Colon (tissue), 2 donors: ENCODE data around the gene ERGIC1.
"Not testable (repeated sequence)": the region's sequence is repeated elsewhere in the genome, so short reads cannot be mapped to it uniquely, and the experiment has no call there.

Experiments
- FAIRE-seq: peaks from 2 replicates; lab custom pipeline; 2012; peaks lifted over from hg19 to GRCh38; lab: Jason Lieb, UNC
- donor health status: control.
- donor health status: control.

ERGIC1 gene, protein sequence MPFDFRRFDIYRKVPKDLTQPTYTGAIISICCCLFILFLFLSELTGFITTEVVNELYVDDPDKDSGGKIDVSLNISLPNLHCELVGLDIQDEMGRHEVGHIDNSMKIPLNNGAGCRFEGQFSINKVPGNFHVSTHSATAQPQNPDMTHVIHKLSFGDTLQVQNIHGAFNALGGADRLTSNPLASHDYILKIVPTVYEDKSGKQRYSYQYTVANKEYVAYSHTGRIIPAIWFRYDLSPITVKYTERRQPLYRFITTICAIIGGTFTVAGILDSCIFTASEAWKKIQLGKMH

DNA sequence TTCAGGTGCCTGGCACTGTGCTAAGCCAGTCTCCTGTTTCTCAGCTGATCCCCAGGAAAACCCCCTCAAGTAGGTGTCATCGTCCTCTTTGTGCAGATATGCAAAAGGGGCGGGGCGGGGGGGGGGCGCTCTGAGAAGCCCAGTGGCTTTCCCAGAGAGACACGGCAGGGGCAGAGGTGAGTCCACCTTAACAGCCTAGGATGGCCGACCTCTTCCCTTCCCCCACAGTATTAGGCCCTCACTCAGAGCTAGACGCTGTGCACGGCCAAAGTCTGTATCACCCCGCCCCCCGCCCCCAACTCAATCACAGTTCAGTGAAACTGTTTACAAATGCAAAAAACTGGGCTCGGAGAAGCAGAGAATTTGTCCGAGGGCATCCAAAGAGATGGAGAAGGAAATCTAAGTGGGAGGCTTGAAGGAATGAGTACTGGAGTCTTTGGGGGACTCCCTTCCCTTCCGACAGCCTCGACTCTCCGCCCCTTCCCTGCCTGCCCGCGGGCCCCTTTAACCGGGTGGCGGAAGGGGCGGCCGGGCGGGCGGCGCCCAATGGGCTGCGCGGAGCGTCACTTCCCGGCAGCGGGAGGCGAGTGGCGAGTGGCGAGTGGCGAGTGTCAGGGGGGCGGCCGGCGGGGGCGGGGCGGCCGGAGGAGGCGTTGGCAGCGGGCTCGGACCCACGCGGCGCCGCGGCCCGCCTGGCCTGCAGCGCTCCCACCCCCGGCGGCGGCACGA, at the start of gene ERGIC1:
Gene ERGIC1, plus strand, starts transcription at position 566 of the 729 bp plus-strand sequence. Its CDS starts 163 bp downstream, at position 729.
- no peak for FAIRE-seq

DNA sequence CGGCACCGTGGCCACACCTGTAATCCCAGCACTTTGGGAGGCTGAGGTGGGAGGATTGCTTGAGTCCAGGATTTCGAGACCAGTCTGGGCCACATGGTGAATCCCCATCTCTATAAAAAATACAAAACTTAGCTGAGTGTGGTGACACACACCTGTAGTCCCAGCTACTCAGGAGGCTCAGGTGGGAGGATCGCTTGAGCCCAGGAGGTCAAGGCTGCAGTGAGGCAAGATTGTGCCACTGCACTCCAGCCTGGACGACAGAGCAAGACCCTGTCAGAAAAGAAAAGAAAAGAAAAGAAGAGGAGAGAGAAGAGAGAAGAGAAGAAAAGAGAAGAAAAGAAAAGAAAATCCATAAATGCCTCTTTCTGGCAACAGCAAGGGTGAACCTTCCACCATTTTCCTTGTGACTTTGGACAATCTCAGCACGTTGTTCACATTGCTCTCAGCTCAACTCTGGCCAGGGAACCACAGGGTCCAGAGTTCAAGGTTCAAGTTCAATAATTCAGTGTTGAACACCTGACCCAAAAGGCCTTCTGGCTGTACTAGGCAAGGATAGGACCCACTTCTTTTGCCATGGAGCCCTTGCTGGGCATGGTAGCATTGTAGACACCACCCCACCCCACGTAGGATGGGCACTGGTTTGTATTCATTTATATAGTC, 48.5 kb upstream of the ERGIC1 start:
- no peak for FAIRE-seq

DNA sequence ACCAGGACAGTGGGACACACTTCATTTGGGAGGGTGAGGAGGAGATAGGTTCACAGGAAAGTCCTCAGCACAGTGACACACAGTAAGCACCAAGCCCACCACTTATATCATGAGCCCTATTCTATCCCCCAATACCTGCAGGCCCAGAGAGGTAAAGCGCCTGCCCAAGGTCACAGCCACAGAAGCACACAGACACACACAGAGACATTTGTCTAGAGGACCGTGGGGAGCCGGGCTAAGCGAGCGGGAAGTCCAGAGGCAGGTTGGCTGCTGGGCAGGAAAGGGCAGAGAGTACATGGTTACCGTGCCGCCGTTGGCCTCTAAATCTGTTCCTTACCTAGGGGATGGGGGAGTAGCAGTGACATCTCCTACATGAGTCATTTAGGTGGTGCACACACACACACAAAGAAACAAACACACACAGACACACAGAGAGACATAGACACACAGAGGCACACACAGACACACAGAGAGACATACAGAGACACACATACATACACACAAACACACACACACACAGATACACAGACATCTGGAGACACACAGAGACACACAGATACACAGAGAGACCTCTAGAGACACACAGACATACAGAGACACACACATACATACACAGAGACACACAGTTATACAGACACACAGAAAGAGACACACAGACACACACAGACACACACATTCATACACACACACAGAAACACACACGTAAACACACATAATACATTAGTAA, 47.2 kb upstream of the ERGIC1 start:
- no peak for FAIRE-seq

DNA sequence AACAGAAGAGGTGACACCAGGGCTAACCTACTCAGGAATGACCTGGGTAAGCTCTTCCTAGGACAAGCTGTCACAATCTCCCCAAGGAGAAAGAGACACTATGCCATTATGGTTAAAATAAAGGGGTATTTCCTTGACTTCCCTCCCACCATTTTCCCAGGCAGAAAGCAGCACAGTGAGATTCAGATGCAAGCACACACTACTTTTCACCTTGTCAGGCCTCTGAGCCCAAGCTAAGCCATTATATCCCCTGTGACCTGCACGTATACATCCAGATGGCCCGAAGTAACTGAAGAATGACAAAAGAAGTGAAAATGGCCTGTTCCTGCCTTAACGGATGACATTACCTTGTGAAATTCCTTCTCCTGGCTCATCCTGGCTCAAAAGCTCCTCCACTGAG, 46.5 kb upstream of the ERGIC1 start:
- FAIRE-seq = not testable (repeated sequence)

DNA sequence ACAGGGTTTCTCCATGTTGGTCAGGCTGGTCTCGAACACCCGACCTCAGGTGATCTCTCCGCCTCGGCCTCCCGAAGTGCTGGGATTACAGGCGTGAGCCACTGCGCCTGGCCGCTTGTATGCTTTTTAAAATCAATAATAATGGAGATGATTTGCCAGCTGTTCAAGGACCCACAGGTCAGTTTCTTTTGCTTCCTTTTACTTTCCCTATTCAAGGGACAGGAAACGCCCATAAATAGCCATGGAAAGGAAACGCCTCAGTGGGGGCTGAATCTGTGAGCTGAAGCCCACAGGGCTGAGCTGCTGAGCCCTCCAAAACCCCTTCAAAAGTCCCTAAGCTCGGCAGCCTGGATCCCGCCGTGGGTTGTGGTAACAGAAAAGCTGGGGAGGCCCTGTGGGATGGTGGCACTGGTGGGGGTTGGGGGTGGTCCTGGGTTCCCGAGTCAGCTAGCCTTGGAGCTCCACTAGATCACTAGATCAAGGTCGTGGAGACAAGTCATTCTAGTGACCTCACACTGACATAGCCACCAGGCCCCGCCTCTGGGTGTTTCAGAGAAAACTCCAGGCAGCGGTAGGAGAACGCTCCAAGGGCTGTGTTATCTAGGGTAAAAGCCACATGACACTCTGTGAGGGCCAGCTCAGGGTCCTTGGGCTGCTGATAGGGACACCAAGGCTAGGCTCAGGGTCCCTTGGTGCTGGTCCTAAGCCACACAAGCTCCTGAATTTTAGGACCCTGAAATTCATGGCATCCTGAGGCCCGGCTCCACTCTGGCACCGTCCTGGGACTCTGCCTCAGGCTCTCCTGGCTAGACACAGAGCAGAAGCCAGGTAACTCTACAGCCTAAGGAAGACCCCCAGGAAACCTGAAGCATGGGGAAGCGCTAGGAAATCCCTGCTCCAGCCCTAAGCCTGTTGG, 45.0 kb upstream of the ERGIC1 start:
- no peak for FAIRE-seq

DNA sequence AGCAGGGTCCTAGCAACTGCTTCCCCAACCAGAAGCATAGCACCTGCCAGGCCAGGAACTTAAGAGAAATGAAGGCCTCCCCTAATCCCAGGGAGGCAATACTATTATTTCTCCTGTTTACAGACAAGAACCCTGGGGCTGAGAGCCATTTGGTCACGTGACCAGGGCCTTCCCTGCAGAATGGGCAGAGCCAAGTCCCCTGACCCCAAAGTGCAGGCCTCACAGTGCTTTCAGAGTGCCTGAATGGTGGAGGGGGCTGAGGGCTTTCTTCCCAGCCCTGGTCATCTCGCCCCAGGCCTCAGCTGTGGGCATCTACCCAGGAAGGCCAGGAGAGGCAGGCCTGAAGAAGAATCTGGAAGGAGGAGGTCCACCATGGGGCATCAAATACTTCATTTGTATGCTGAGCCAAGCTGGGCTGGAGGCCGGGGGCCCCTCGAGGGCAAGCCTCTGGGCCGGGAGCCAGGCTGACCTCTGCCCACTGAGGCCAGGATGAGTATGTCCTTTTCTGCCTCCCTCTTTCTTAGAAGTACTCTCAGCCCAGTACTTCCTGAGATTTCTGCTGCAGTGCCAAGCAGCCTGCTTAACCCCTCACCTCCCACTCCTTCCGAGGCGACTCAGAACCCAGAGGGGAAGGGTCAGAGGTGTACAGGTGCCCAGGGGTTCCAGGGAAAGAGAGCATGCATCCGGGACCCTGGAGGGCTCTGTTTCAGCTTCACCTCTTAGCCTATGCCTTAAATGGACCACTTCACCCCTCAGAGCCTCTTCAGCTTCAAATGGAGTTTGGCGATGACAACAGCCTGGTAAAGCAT, 44.2 kb upstream of the ERGIC1 start:
- no peak for FAIRE-seq

DNA sequence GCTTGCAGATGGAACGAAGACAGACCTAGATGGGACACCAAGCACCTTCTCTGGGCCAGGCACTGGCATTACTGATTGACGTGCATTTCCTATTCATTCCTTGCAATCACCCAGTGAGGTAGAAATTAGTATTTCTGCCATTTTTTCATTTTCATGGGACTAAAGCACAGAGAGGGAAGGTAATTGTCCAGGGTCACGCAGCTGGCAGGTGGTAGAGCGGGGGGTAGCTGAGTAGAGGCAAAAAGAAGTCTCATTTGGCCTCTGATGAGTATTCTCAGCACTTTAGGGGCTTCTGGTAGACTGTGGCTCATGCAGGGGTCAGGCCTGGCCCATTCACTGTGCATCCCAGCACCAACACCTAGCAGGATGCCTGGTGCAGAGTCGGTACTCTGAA, 43.6 kb upstream of the ERGIC1 start:
- FAIRE-seq = no peak

DNA sequence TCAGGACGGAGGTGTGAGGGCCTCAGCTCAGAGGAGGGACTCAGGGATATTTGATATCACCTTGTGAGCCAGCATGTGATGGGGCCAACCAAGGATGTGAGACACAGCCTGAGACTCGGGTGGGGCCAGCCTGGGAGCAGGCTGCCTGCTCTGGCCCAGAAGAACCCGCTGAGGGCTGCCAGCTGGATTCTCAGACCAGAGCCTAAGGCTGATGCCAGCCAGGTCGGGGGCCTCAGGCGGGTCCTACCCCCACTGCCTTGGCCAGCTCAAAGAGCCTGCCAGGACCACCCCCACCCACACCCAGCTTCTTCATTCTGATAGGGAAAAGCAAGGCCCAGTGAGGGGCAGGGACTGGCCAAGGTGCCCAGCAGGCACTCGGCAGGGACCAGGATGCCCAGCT, 42.8 kb upstream of the ERGIC1 start:
- FAIRE-seq = no peak

DNA sequence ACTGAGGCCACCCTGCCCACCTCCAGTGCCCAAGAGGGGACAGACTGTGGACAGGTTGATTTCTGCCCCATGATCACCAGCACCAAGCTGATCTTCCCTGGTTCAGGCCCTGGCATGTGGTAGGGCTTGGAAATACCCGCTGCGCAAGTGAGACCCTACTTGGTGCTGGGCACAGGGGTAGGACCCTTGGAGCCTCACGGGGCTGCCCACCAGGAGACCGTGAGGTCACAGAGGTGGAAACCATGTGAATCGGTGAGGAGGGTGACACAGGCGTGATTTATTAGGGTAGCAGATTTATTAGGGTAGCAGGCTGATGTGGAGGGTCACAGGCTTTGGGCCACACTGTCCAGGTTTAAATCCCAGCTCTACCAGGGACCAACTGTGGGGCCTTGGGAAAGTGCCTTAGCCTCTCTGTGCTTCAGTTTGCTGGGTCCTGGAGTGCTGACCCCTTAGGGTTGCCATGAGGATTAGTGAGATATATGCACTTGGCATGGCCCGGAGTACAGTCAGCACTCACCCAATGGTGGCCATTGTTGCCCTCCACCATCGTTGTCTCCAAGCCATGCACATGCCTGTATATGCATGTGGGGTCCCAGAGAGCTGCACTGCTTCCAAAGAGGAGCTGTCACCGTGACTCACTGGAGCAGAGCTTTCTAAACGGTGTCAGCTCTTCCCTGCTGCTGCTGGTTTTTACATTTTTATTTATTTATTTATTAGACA, 42.2 kb upstream of the ERGIC1 start:
- FAIRE-seq = no peak

DNA sequence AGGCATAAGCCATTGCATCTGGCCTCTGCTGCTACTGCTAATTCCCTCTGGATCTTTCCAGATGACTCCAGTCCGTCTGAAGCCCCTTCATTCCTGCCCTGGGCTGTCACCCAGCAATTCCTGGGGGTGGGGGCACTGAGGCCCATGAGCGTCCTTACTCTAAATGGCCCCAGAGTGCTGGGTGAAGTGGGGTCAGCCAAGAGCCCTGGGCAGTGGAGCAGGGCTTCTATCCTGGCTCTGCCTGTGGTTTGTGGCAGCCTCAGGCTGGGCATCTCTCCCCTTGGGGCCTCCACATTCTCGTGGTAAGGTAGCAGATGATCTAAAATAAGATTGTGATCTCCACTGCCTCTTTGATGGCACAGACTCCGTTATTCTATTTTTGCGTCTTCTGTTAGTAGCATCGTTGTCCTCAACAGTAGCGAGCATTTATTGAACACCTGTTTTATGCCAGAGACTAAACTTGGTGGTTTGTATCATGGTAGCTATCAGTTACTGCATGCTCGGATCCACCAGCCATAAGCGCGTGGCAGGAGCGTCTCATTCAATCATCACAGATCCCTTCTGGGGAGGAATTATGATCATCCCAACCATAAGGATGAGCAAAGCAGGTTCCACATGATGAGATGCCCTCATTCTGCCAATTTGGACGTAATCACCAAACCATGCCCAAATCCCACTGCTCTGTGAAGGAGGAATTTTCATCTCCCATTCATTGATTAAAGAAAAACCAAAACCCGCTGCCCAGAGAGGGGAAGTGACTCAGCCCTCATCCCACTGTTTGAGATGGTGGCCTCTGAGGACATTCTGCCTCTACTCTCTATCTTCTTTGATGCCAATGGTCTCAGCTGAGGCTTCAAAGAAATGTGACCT, 41.1 kb upstream of the ERGIC1 start:
- no peak for FAIRE-seq

DNA sequence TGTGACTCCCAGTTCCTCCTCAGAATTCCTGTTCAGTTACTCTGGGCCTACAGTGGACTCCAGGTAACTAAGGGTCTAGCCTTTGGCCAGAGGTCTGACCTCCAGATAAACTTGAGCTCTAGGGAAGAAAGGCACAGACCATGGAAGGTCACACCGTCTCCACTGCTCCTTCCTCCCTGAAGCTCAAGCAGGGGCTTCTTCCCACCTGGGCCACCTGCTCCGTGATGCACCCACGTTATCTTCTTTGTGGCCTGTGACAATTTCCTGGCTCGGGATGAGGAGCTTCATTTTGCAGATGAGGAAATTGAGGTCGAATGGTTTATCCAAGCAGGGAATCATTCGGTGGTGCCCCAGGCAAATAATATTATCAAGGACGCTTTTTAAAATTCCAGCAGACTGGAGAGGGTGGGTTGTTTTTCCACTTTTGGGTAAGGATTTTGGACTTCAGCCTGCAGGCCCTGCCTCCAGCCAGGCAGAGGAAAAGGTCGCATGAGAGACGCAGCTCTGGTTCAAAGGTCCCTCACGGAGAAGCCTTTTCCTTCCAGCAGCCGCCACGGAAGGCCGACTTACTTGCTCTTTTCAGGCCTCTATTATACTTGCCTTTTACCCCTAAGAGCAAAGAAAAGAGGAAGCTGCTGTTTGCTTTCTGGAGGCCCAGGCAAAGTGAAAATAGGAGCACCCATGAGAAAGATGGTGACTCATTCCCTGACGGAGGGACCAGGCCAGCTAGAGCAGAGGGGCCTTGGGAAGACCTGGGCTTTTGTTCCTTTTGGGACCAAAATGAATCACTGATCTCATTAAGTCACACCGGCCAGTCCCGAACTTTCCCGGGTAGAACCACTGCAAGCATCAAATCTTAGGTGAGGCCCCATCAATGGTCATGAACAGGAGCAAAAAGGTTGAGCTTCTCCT, 40.2 kb upstream of the ERGIC1 start:
- no peak for FAIRE-seq

DNA sequence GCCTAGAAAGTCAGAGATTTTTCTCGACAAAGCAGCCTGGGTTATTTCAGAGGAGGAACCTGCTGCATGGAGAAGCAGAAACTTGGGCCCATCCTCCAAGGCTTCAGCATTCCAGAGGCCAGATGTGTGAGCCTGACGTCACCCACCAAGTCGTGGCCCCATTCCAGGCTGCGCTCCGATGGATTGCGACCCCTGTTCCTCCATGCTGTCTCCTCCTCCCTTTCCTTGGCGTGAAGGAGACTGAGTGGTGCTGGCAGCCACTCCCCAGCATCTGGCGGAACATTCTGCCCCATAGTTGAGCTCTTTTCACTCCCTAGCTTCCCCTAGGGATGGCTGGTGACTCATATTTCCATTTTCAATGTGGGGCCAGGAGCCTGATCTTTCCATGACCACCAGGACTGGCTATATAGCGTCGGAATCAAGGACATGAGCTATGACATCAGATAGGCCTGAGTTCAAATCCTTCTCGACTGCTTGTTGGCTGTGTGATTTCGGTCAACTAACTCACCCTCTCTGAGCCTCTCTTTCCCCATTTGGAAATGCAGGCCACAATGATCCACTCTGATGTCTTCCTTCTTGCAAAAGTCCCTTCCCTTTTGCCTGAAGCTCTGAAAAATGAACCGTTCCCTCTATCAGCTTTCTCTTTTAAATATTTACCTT, 38.6 kb upstream of the ERGIC1 start:
- FAIRE-seq = no peak

DNA sequence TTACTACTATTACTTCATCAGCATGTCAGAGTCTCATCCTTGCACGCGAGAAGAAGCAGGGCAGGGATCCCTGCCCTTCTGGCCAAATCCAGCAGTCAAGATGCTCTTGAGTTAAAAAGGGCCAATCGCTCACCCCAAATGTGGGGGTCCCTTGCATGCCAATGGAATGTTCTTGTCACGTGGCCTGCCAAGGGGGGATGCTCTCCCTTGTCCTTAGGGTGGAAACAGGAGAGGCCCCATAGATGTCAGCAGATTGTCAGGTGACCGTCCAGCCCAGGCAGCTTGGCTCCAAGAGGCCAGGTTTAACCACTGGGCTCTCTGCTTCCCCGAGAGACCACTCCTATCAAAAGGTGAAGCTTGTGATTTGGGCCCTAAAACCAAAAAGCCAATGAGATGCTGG, 37.7 kb upstream of the ERGIC1 start:
- no peak for FAIRE-seq

DNA sequence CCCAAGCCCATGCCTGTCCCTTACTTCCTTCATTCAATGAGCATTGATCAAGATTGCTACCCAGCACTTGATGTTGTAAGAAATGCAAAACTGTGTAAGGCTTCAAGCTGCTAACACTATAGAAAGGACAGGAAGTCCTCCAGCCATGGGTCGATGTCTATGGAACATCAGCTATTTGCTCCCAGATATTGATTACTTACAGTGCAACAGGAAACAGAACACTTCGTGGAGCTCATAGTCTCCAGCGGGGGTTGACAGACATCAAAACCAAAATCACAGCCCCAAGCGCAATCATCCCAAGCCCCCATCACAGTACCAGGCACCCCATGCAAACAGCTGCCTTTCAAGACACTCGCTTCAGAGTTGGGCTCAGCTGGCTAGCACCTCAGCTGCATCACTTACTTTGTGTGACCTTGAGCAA, 36.3 kb upstream of the ERGIC1 start:
- FAIRE-seq = no peak

DNA sequence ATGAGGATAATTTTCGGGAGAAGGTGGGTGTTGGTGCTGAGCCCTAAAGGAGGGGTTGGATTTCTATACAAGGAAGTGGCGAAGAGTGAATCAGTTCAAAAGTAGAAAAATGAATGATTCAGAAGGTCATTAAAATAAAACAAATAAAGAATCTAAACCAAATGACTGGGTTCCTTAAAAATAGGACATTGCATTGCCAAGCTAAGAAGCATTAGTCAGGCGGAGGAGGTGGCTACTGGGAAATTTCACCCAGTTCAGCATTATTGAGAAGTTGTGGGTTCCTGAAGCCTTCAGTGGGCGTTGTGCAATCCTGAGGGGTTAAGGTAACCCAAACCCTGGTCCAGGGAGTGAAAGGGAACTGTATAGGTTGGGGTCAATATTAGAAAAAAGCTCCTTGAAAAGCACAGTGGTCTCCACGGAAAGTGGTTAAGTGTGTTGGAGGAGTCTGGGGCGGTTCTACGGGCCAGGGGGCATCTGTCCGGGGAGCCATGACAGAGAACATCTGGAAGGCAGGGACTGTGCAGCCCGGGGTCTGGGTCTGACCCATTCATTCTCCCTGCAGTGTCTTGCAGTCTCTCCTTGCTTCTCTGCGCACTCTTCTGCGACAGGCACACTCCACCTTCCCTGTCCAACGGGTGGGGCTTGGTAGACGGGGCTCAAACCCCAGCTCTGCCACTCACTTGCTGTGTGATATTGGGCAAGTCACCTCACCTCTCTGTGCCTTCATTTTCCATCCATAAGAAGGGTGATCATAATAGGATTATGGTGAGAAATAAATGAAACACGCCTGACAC, 35.4 kb upstream of the ERGIC1 start:
- FAIRE-seq = no peak

DNA sequence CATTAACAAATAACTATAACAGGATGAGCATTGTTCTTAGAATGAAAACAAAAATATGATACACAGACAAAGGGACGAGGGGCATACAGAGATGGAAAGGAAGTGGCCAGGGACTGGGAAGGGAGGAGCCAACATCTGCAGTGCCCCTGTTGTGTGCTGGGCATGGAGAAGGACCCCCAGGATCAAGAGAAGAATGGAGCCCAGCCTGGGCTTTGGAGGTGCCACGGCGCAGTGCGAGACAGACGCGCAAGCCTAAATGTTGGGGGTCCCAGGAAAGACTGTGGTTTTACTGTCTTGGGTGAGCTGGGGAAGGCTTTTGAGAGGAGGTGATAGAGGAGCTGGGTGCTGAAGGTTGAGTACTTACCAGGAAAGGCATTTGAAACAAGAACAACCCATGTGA, 34.6 kb upstream of the ERGIC1 start:
- FAIRE-seq = no peak
